Mesothelial cell of epicardium (in vitro differentiated cells): Measurements from ENCODE around the gene HGD. TPM values are rescaled to one million over a fixed set of nuclear protein-coding genes. Genes with fewer than 3 reads are reported as not detected.
"Not testable (repeated sequence)": the region's sequence is repeated elsewhere in the genome, so short reads cannot be mapped to it uniquely, and the experiment has no call there.

Experiments
- DNase-seq, 2 experiments: peaks; one replicate each; pipeline ENCODE4 v3.0.0; 2021; ENCODE audit warnings: low spot score in 2 of 2; ENCODE audit not compliant: unreplicated experiment in 2 of 2
- H3K27ac Mint-ChIP-seq: 2 replicates; pipeline ENCODE4 v1.8.0; 2021; ENCODE audit warnings: mixed read lengths
- H3K27me3 Mint-ChIP-seq: 2 replicates; pipeline ENCODE4 v1.8.0; 2021; ENCODE audit warnings: low read depth, mixed read lengths
- H3K36me3 Mint-ChIP-seq: 2 replicates; pipeline ENCODE4 v1.8.0; 2021; ENCODE audit warnings: mixed read lengths
- H3K4me1 Mint-ChIP-seq: 2 replicates; pipeline ENCODE4 v1.8.0; 2021; ENCODE audit warnings: mixed read lengths
- H3K4me3 Mint-ChIP-seq: 2 replicates; pipeline ENCODE4 v1.8.0; 2021; ENCODE audit warnings: mild to moderate bottlenecking, moderate library complexity, mixed read lengths
- H3K9me3 Mint-ChIP-seq: 2 replicates; pipeline ENCODE4 v1.8.0; 2021; ENCODE audit warnings: mixed read lengths
- total RNA-seq: library from RNA; stranded (reverse); gene quantifications from 3 replicates; pipeline ENCODE4 v1.2.1, GENCODE V29; 2021
- TF ChIP-seq, protein P1 (sequence below): fragments of 200-600 bp; sonication (generic); IDR thresholded peaks from one replicate; pipeline ENCODE4 v1.5.0; 2021; ENCODE audit warnings: antibody characterized with exemption; ENCODE audit not compliant: unreplicated experiment

Gene HGD
- total RNA-seq, 1 donor from 2014 or later, result 0.67 TPM

DNA sequence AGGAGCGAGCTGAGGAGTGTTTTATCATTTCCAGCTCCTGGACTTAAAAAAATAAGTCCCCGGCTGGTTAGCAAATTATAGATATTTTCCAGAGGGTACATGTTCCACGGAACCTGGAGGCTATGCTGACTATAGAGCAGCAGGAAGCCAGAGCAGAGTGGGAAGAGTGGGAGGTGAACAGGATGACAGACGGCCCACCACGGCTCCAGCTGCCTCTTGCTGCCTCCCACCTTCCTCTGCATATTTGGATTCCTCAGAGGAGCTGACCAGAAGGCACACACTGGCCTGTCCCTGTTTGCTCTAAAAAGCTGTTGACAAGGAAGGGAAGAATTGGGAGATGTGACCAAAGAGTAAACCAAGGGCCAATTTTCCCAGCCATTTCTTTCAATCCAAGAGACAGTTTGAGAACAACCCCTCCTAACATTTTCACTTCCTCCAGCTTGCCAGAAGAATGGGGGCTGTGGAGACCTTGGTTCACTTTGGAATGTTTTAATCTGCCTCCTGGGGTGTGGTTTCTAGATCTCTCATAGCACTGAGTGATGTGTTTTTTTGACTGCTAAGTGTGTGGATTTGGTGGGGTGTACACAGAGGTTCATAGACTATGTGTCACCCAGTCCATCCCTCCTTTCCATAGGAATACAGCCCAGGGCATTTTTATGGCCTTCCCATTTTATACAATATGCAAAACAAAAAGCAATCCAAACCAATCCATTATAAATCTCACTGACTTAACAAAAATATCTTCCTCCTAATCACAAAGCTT, 36.8 kb downstream of the HGD start:
- Mint-ChIP-seq H3K9me3 (no peaks in the 10 kb centered on the region), H3K4me1 (peaks cover 13% of the 10 kb centered on the region), H3K36me3 (no peaks in the 10 kb centered on the region), H3K4me3 (no peak overlapping the region), H3K27ac (no peak overlapping the region), H3K27me3 (no peaks in the 10 kb centered on the region)
- TF ChIP-seq, protein P1, sequence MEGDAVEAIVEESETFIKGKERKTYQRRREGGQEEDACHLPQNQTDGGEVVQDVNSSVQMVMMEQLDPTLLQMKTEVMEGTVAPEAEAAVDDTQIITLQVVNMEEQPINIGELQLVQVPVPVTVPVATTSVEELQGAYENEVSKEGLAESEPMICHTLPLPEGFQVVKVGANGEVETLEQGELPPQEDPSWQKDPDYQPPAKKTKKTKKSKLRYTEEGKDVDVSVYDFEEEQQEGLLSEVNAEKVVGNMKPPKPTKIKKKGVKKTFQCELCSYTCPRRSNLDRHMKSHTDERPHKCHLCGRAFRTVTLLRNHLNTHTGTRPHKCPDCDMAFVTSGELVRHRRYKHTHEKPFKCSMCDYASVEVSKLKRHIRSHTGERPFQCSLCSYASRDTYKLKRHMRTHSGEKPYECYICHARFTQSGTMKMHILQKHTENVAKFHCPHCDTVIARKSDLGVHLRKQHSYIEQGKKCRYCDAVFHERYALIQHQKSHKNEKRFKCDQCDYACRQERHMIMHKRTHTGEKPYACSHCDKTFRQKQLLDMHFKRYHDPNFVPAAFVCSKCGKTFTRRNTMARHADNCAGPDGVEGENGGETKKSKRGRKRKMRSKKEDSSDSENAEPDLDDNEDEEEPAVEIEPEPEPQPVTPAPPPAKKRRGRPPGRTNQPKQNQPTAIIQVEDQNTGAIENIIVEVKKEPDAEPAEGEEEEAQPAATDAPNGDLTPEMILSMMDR, result no peak
- DNase-seq, result no peak

DNA sequence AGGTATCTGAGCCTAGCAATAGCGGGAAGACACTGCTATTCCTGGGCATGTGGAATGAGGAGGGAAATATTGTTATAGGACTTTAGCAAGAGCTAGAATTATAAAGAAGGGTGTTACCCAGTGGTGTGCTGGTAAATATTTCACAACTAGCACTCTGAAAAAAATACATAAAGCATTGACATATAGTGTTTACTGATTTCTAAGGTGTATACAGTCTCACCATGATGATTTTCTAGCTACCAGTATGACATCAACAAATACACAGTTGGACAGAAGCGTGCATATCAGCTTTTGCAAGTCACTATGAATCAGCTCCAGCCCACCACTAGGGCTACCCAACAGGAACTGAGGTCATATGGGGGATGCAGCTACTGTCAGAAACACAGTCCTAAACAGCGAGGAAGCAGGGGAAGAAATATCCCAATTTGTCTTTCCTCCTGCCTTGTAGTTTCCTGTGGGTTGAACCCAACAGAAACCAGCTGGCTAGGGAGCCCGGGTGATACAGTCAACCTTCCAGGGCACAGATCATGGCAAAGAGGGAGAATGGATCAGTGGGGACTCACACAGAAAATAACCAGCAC, 39.6 kb downstream of the HGD start:
- DNase-seq, result no peak
- no peak overlapping the region for H3K27ac Mint-ChIP-seq
- peaks cover 4% of the 10 kb centered on the region for H3K27me3 Mint-ChIP-seq
- no peak overlapping the region for H3K4me3 Mint-ChIP-seq
- H3K9me3 Mint-ChIP-seq, result peaks cover 4% of the 10 kb centered on the region
- H3K36me3 Mint-ChIP-seq, result no peaks in the 10 kb centered on the region
- TF ChIP-seq, protein P1, result no peak
- peaks cover 13% of the 10 kb centered on the region for H3K4me1 Mint-ChIP-seq

DNA sequence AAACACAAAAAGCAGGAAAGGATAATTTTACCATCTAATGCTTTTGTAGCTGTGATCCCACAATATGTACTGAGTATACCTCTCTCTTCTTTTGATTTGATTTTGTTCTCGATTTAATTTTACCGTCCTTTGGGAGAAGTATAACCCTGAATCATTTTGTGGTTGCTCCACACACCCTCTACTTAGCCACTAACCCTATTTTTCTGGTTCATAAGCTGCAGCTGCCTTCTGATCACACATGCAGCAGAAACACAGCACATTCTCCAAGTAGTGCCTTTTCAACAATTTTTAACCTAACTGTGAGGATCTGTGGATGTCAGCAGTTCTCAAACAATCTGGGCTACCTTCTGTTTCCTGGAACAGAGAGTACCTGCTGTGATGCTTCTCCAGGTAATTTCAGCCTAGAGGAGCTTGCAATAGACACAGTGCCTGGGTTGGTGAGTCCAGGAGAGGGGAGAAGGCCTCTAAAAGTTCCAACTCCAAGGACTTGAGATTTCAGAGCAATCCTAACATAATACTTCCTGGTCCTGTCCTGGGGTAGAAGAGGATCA, 40.3 kb downstream of the HGD start:
- no peaks in the 10 kb centered on the region for H3K36me3 Mint-ChIP-seq
- H3K4me1 Mint-ChIP-seq, result peaks cover 13% of the 10 kb centered on the region
- TF ChIP-seq, protein P1, result no peak
- H3K27ac Mint-ChIP-seq, result no peak overlapping the region
- peaks cover 4% of the 10 kb centered on the region for H3K9me3 Mint-ChIP-seq
- H3K27me3 Mint-ChIP-seq, result peaks cover 4% of the 10 kb centered on the region
- DNase-seq, result no peak
- H3K4me3 Mint-ChIP-seq, result no peak overlapping the region

DNA sequence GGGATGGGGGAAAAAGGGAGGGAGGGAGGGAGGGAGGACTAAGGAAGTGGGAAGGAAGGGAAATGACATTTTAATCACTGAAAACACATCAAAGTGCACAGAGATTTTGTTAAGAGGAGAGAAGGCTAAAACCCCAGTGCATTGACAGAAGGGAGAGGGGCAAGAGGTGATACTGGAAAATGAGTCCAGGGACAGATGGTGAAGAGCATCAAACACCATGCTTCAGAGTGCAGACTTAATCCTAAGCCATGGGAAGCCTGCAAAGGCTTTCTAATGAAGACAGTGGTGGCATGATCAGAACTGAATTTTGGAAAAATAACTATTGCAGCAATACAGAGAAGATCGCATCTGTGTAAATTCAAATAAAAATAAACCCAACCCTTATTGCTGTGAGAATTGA, 41.8 kb downstream of the HGD start:
- H3K4me3 Mint-ChIP-seq, result no peak overlapping the region
- H3K9me3 Mint-ChIP-seq, result peaks cover 4% of the 10 kb centered on the region
- peaks cover 4% of the 10 kb centered on the region for H3K27me3 Mint-ChIP-seq
- peaks cover 11% of the 10 kb centered on the region for H3K4me1 Mint-ChIP-seq
- no peak overlapping the region for H3K27ac Mint-ChIP-seq
- TF ChIP-seq, protein P1, result no peak
- DNase-seq, result no peak
- no peaks in the 10 kb centered on the region for H3K36me3 Mint-ChIP-seq

DNA sequence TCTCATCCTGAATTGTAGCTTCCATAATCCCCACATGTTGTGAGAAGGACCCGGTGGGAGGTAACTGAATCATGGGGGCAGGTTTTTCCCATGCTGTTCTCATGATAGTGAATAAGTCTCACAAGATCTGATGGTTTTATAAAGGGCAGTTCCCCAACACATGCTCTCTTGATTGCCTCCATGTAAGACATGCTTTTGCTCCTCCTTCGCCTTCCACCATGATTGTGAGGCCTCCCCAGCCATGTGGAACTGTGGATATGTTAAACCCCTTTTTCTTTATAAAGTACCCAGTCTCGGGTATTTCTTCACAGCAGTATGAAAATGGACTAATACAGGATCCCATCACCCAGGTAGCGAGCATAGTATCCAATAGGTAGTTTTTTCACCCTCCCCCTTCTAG, 43.2 kb downstream of the HGD start:
- DNase-seq, H3K4me1 Mint-ChIP-seq, H3K36me3 Mint-ChIP-seq, H3K27me3 Mint-ChIP-seq, H3K9me3 Mint-ChIP-seq, H3K27ac Mint-ChIP-seq, H3K4me3 Mint-ChIP-seq: not testable (repeated sequence)

DNA sequence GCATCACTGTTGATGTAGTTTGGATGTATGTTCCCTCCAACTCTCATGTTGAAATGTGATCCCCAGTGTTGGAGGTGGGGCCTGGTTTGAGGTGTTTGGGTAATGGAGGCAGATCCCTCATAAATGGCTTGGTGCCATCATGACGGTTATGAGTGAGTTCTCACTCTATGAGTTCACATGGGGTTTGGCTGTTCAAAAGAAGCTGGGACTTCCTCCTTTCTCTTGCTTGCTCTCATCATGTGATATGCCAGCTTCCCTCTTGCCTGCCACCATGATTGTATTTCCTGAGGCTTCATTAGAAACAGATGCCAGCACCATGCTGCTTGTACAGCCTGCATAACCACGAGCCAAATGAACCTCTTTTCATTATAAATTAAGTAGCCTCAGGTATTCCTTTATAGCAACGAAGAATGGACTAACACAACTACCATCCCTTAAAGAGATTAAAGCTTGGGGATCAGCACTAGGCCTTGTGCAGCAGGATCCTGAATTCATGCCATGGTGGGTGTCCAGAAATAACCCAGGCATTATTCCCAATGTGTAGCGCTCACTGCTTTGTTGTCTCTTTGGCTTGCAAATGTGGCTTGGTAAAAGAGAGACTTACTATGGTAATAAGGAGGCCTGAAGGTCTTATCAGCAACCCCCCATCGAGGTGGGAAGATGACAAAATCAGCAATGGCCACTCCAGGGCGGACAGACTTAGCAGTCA, 44.0 kb downstream of the HGD start:
- H3K4me3 Mint-ChIP-seq, result no peak overlapping the region

More for the DNA sequence above, 44.0 kb downstream of the HGD start:
- peaks cover 7% of the 10 kb centered on the region for H3K4me1 Mint-ChIP-seq
- DNase-seq, result no peak
- no peak overlapping the region for H3K27ac Mint-ChIP-seq
- TF ChIP-seq, protein P1, result no peak
- peaks cover 4% of the 10 kb centered on the region for H3K9me3 Mint-ChIP-seq
- no peaks in the 10 kb centered on the region for H3K36me3 Mint-ChIP-seq
- peaks cover 4% of the 10 kb centered on the region for H3K27me3 Mint-ChIP-seq
